GM18868 (cell line): Measurements from ENCODE around the gene ATOH8.

Source experiments
- ATAC-seq: cut with Tn5 transposase; IDR thresholded peaks from one replicate; pipeline ENCODE4 v1.9.1; 2021; ENCODE audit warnings: mild to moderate bottlenecking, moderate library complexity; ENCODE audit not compliant: unreplicated experiment

The ATOH8 gene

GRCh38 chr2:85735691-85736090 is 18.1 kb upstream of the ATOH8 start:
- ATAC-seq, result no peak

- no peak for ATAC-seq
Measured at GRCh38 chr2:85736456-85737355, 17.1 kb upstream of the ATOH8 start.

GRCh38 chr2:85737481-85737880 is 16.3 kb upstream of the ATOH8 start:
- ATAC-seq, result no peak

GRCh38 chr2:85737961-85738360 is 15.8 kb upstream of the ATOH8 start:
- no peak for ATAC-seq

GRCh38 chr2:85740193-85740592 is 13.6 kb upstream of the ATOH8 start:
- no peak for ATAC-seq

- ATAC-seq, result no peak
Measured at GRCh38 chr2:85741211-85741832, 12.5 kb upstream of the ATOH8 start.

- no peak for ATAC-seq
Measured at GRCh38 chr2:85741833-85742455, 11.8 kb upstream of the ATOH8 start.

- ATAC-seq, result no peak
Measured at GRCh38 chr2:85743304-85743978, 10.3 kb upstream of the ATOH8 start.

- ATAC-seq, result no peak
Measured at GRCh38 chr2:85744055-85744454, 9.7 kb upstream of the ATOH8 start.

- ATAC-seq, result no peak
Measured at GRCh38 chr2:85744741-85745601, 8.8 kb upstream of the ATOH8 start.

GRCh38 chr2:85745619-85746018 is 8.2 kb upstream of the ATOH8 start:
- ATAC-seq, result no peak

GRCh38 chr2:85746321-85747004 is 7.3 kb upstream of the ATOH8 start:
- ATAC-seq, result no peak

- ATAC-seq, result no peak
Measured at GRCh38 chr2:85747441-85747840, 6.3 kb upstream of the ATOH8 start.

- peak; percentile 64 for ATAC-seq
Measured at GRCh38 chr2:85748039-85748734, 5.6 kb upstream of the ATOH8 start.

GRCh38 chr2:85748985-85749875 is 4.6 kb upstream of the ATOH8 start:
- no peak for ATAC-seq

- no peak for ATAC-seq
Measured at GRCh38 chr2:85750587-85751575, 2.9 kb upstream of the ATOH8 start.

- ATAC-seq, result no peak
Measured at GRCh38 chr2:85751627-85752026, 2.2 kb upstream of the ATOH8 start.
